Panc1 (cell line): ENCODE data around the gene CRTC1. TPM values are rescaled to one million over a fixed set of nuclear protein-coding genes. Genes with fewer than 3 reads are reported as not detected.
"Not testable (repeated sequence)": the region's sequence is repeated elsewhere in the genome, so short reads cannot be mapped to it uniquely, and the experiment has no call there.

Experiments used
- ATAC-seq: fragments of 200-7000 bp; cut with Tn5 transposase; 2 replicates; pipeline ENCODE4 v1.9.1; 2020; ENCODE audit warnings: mild to moderate bottlenecking, moderate library complexity
- BruUV-seq: library from RNA; stranded (reverse); fragments of 400-500 nt; replicated peaks from 2 replicates; lab custom pipeline; 2021; lab: Mats Ljungman, UMichigan
- CTCF ChIA-PET: fragments of 300-600 bp; sonication (Branson Sonifier 250); formaldehyde crosslinking; loops from one replicate; lab custom pipeline; 2022; ENCODE audit warnings: antibody characterized with exemption; lab: Charles Lee
- POLR2A ChIA-PET: fragments of 300-600 bp; sonication (Branson Sonifier 250); formaldehyde crosslinking; loops from one replicate; lab custom pipeline; 2022; ENCODE audit warnings: antibody characterized with exemption; lab: Charles Lee
- DNase-seq: peaks from one replicate; pipeline ENCODE4 v3.0.0-alpha.2; 2010; ENCODE audit warnings: low read depth, low spot score
- H3K27ac ChIP-seq: 2 replicates; pipeline ENCODE4 v1.5.1; 2011; ENCODE audit warnings: mild to moderate bottlenecking, low read length, inconsistent platforms
- H3K27me3 ChIP-seq: fragments of 200-500 bp; sonication (Bioruptor generic); 2 replicates; pipeline ENCODE4 v1.6.0; 2014; ENCODE audit warnings: low read length, inconsistent platforms; ENCODE audit not compliant: control insufficient read depth, insufficient read depth
- H3K36me3 ChIP-seq: fragments of 200-500 bp; sonication (Bioruptor generic); 2 replicates; pipeline ENCODE4 v1.5.1; 2014; ENCODE audit warnings: inconsistent platforms, mild to moderate bottlenecking, low read length, moderate library complexity; ENCODE audit not compliant: control insufficient read depth, insufficient read depth
- H3K4me1 ChIP-seq: 2 replicates; pipeline ENCODE4 v1.5.1; 2011; ENCODE audit warnings: inconsistent platforms, mild to moderate bottlenecking, low read length, moderate library complexity; ENCODE audit not compliant: control insufficient read depth, insufficient read depth
- H3K4me3 ChIP-seq, 2 experiments: 2 replicates each; pipeline ENCODE4 v1.5.1; 2011 to 2012; ENCODE audit warnings: low read depth in 2 of 2, low read length in 2 of 2, mild to moderate bottlenecking in 2 of 2, inconsistent platforms in 1 of 2, moderate library complexity in 1 of 2
- H3K9me3 ChIP-seq: fragments of 200-500 bp; sonication (Bioruptor generic); 2 replicates; pipeline ENCODE4 v1.5.1; 2014; ENCODE audit warnings: low read depth, mild to moderate bottlenecking, inconsistent platforms, low read length, moderate library complexity; ENCODE audit not compliant: control insufficient read depth, insufficient read depth
- POLR2AphosphoS5 ChIP-seq: IDR thresholded peaks from 2 replicates; pipeline ENCODE4 v1.6.1; 2012; ENCODE audit warnings: mild to moderate bottlenecking, low read depth, low read length, moderate library complexity
- SIN3A ChIP-seq: IDR thresholded peaks from 2 replicates; pipeline ENCODE4 v1.6.1; 2012; ENCODE audit warnings: low read depth, mild to moderate bottlenecking, low read length, moderate library complexity, borderline replicate concordance; ENCODE audit not compliant: insufficient read depth
- TCF7L2 ChIP-seq: IDR thresholded peaks from 2 replicates; pipeline ENCODE4 v1.6.1; 2011; ENCODE audit warnings: mild to moderate bottlenecking, low read depth, low read length, inconsistent platforms
- in situ Hi-C: cut with HindIII; loops from 2 replicates; pipeline ENCODE4 v1.10.0; 2016; ENCODE audit warnings: low sequenced_read_pairs, low pct_unique_long_range_greater_than_20kb
- intact Hi-C: fragments of 100-400 bp; cut with micrococcal nuclease; formaldehyde crosslinking; loops from one replicate; pipeline ENCODE4 v1.10.0; 2022; ENCODE audit not compliant: unreplicated experiment
- total RNA-seq: library from RNA; stranded (reverse); gene quantifications from one replicate; pipeline ENCODE4 v1.2.1, GENCODE V29; 2021; ENCODE audit not compliant: unreplicated experiment
- TF ChIP-seq, protein P1 (sequence below): fragments of 450-650 bp; IDR thresholded peaks from 2 replicates; pipeline ENCODE4 v1.5.1; 2017; ENCODE audit warnings: mild to moderate bottlenecking
- TF ChIP-seq, protein P2 (sequence below), 2 experiments: IDR thresholded peaks; 2 replicates each; pipeline ENCODE4 v1.6.1; 2011 to 2012; ENCODE audit warnings: low read depth in 2 of 2, control low read depth in 1 of 2, low read length in 1 of 2, mild to moderate bottlenecking in 1 of 2, moderate library complexity in 1 of 2; ENCODE audit not compliant: insufficient read depth in 1 of 2

The CRTC1 gene
- total RNA-seq, 1 experiment from 2014 or later = 18.2 TPM

DNA sequence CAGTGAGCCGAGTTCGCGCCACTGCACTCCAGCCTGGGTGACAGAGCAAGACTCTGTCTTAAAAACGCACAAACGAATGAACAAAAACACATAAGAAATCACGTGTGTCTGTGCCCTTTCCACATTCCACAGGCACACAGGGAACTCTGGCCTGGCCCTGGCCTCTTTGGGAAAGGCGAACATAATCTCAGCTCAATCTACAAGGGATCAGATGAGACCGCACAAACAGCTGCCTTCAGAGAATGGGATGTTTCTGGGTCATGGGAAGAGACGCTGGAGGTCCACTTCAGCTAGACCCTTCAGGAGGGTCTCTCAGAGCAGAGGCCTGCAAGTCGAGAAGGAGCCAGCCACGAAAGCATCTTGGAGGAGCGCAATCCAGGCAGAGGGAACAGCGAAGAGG lies 6.3 kb upstream of the CRTC1 start:
- Histone ChIP-seq H3K4me3 (no peak overlapping the region), H3K27me3 (no peaks in the 10 kb centered on the region), H3K36me3 (no peaks in the 10 kb centered on the region), H3K9me3 (no peaks in the 10 kb centered on the region), H3K27ac (peak overlapping the region; percentile 7; the same call in 1 of the 2 replicates), H3K4me1 (peaks cover 12% of the 10 kb centered on the region)
- ATAC-seq (no peak), DNase-seq (no peak)
- BruUV-seq = no TSS peak
- ChIA-PET POLR2A (interaction anchor here (0.6 kb wide), 1 partner anchor 8 kb away, joined by 5 read pairs; no protein-coding TSS in a partner anchor), CTCF (interaction anchor here (1.6 kb wide), 1 partner anchor 83 kb away, joined by 4 read pairs; no protein-coding TSS in a partner anchor)
- TF ChIP-seq POLR2AphosphoS5 = no peak
- in situ Hi-C loops = no loop called here
- intact Hi-C loops = loop anchor here (10.0 kb wide), 1 partner anchor 82 kb away; no protein-coding TSS in a partner anchor

DNA sequence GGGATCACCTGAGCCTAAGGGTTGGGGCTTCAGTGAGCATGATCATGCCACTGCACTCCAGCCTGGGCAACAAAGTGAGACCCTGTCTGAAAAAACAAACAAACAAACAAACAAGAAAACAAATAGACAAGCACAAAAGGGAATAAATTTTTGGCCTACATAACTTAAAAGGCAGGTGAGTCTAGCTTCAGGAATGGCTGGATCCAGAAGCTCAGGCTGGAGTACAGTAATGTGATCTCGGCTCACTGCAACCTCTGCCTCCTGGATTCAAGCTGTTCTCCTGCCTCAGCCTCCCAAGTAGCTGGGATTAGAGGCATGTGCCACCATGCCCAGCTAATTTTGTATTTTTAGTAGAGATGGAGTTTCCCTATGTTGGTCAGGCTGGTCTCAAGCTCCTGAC lies 3.3 kb upstream of the CRTC1 start:
- H3K27me3 ChIP-seq, intact Hi-C loops, H3K9me3 ChIP-seq, DNase-seq, BruUV-seq, ATAC-seq, H3K4me3 ChIP-seq, H3K27ac ChIP-seq, H3K36me3 ChIP-seq, in situ Hi-C loops, POLR2A ChIA-PET: not testable (repeated sequence)
- H3K4me1 ChIP-seq = peaks cover 17% of the 10 kb centered on the region
- CTCF ChIA-PET = interaction anchor here (0.6 kb wide), 1 partner anchor 146 kb away, joined by 5 read pairs; no protein-coding TSS in a partner anchor

DNA sequence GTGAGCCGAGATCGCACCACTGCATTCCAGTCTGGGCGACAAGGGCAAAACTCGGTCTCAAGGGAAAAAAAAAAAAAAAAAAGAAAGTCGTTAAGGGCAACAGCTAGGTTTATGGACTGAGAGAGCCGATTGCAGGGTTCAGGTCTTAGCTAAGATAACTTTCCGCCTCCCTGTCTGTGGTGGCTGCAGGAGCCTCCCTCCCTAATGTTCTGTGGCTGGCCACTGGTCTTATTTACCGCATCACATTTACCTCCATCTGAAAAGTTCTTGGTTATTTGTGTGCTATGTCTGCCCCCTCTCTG lies 722 bp upstream of the CRTC1 start:
- Histone ChIP-seq H3K4me3 (peak overlapping the region; percentile 51 to 63), H3K36me3 (no peaks in the 10 kb centered on the region), H3K9me3 (no peaks in the 10 kb centered on the region), H3K4me1 (peaks cover 15% of the 10 kb centered on the region), H3K27ac (peak overlapping the region; percentile 84), H3K27me3 (no peaks in the 10 kb centered on the region)
- ATAC-seq (no peak; the same call in 1 of the 2 replicates), DNase-seq (no peak)
- POLR2A ChIA-PET = interaction anchor here (0.6 to 0.7 kb wide), 3 partner anchors 16 to 173 kb away, joined by 3 to 6 read pairs (median 5); no protein-coding TSS in a partner anchor
- intact Hi-C loops (no loop called here), in situ Hi-C loops (no loop called here)
- BruUV-seq = no TSS peak
- TF ChIP-seq POLR2AphosphoS5 (no peak), TCF7L2 (no peak), SIN3A (no peak)
- TF ChIP-seq, protein P1, sequence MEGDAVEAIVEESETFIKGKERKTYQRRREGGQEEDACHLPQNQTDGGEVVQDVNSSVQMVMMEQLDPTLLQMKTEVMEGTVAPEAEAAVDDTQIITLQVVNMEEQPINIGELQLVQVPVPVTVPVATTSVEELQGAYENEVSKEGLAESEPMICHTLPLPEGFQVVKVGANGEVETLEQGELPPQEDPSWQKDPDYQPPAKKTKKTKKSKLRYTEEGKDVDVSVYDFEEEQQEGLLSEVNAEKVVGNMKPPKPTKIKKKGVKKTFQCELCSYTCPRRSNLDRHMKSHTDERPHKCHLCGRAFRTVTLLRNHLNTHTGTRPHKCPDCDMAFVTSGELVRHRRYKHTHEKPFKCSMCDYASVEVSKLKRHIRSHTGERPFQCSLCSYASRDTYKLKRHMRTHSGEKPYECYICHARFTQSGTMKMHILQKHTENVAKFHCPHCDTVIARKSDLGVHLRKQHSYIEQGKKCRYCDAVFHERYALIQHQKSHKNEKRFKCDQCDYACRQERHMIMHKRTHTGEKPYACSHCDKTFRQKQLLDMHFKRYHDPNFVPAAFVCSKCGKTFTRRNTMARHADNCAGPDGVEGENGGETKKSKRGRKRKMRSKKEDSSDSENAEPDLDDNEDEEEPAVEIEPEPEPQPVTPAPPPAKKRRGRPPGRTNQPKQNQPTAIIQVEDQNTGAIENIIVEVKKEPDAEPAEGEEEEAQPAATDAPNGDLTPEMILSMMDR = no peak
- TF ChIP-seq, protein P2, sequence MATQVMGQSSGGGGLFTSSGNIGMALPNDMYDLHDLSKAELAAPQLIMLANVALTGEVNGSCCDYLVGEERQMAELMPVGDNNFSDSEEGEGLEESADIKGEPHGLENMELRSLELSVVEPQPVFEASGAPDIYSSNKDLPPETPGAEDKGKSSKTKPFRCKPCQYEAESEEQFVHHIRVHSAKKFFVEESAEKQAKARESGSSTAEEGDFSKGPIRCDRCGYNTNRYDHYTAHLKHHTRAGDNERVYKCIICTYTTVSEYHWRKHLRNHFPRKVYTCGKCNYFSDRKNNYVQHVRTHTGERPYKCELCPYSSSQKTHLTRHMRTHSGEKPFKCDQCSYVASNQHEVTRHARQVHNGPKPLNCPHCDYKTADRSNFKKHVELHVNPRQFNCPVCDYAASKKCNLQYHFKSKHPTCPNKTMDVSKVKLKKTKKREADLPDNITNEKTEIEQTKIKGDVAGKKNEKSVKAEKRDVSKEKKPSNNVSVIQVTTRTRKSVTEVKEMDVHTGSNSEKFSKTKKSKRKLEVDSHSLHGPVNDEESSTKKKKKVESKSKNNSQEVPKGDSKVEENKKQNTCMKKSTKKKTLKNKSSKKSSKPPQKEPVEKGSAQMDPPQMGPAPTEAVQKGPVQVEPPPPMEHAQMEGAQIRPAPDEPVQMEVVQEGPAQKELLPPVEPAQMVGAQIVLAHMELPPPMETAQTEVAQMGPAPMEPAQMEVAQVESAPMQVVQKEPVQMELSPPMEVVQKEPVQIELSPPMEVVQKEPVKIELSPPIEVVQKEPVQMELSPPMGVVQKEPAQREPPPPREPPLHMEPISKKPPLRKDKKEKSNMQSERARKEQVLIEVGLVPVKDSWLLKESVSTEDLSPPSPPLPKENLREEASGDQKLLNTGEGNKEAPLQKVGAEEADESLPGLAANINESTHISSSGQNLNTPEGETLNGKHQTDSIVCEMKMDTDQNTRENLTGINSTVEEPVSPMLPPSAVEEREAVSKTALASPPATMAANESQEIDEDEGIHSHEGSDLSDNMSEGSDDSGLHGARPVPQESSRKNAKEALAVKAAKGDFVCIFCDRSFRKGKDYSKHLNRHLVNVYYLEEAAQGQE (IDR thresholded peaks at IDR 0.05; ENCODE audit: insufficient read depth in 1 of 2, low read depth in 2 of 2, low read length in 1 of 2) = no peak
- CTCF ChIA-PET = interaction anchor here (0.6 to 0.7 kb wide), 2 partner anchors 78 to 91 kb away, joined by 4 to 5 read pairs; no protein-coding TSS in a partner anchor
